Thyroid gland (tissue), 4 donors: ENCODE results near the gene OXSR1. TPM values are rescaled to one million over a fixed set of nuclear protein-coding genes. Genes with fewer than 3 reads are reported as not detected.

ENCODE experiments used
- DNase-seq, 2 donors: peaks; one replicate each; pipeline ENCODE4 v3.0.0-alpha.2; 2019
- H3K27ac ChIP-seq, 3 donors: fragments of 200-600 bp; sonication (generic); 1 replicate in 2 of 3; 2 replicates in 1 of 3; pipeline ENCODE4 v1.5.1; 2016 to 2019; ENCODE audit warnings: mild to moderate bottlenecking in 1 of 3, moderate library complexity in 1 of 3
- H3K27me3 ChIP-seq: fragments of 200-600 bp; sonication (generic); one replicate; pipeline ENCODE4 v1.5.1; 2019
- H3K36me3 ChIP-seq, 2 donors: fragments of 200-600 bp; sonication (generic); one replicate each; pipeline ENCODE4 v1.5.1; 2016 to 2019
- H3K4me1 ChIP-seq, 2 donors: fragments of 200-600 bp; sonication (generic); one replicate each; pipeline ENCODE4 v1.5.1; 2017 to 2019
- H3K4me3 ChIP-seq, 3 donors: fragments of 200-600 bp; sonication (generic); replicated peaks in 1 of 3; 1 replicate in 2 of 3; 2 replicates in 1 of 3; pipeline ENCODE4 v1.5.1; 2016; ENCODE audit warnings: mild to moderate bottlenecking in 1 of 3
- H3K9me3 ChIP-seq: fragments of 200-600 bp; sonication (generic); one replicate; pipeline ENCODE4 v1.5.1; 2017
- POLR2A ChIP-seq, 2 donors: fragments of 450-650 bp; IDR thresholded peaks; one replicate each; pipeline ENCODE4 v1.6.1; 2017; ENCODE audit warnings: antibody characterized with exemption in 2 of 2, mild to moderate bottlenecking in 2 of 2, moderate library complexity in 1 of 2
- WGBS, 2 donors: methylation state at CpG; one replicate each; pipeline ENCODE4 v1.1.5; 2017; 5-methylcytosine and 5-hydroxymethylcytosine counted together
- intact Hi-C: fragments of 100-400 bp; cut with DNase I; formaldehyde crosslinking; loops from one replicate; pipeline ENCODE4 v1.15.1; 2023
- total RNA-seq, 4 donors: library from RNA; depleted of rRNA; stranded (reverse); fragments of >200 nt; gene quantifications; one replicate each; pipeline ENCODE4 v1.2.3, GENCODE V29; 2016
- TF ChIP-seq, protein P1 (sequence below), 6 experiments: fragments of 200-600 bp in 3 of 6; fragments of 450-650 bp in 3 of 6; sonication (generic) in 3 of 6; IDR thresholded peaks; one replicate each; pipeline ENCODE4 v1.5.1; 2016 to 2019; ENCODE audit warnings: antibody characterized with exemption in 6 of 6, mild to moderate bottlenecking in 2 of 6, inconsistent platforms in 1 of 6, moderate library complexity in 1 of 6

OXSR1 gene
- total RNA-seq, 4 donors from 2014 or later: 32.0 to 40.5 (median 37.9) TPM

DNA sequence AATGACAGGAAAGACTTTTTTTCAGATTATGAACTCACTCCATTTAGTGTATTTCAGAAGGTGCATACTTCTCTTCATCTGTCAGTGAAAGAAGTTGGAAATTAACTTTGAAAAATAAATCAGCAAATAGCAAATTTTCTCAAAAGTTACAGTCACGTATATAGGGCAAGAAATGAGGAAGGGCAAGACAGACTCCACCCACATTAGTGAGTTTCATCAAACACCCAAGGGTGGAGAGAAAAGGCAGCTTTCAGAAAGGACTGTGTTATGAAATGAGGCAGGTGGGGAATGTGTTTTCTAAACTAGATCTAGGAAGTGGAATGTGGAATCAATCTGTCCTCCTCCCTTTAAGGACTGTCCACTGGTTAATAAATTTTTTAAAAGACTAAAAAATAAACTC is 103.2 kb downstream of the OXSR1 start:
- H3K27ac ChIP-seq: no peak overlapping the region
- H3K27me3 ChIP-seq: no peaks in the 10 kb centered on the region
- H3K4me1 ChIP-seq: no peaks in the 10 kb centered on the region
- no peak for DNase-seq
- H3K36me3 ChIP-seq: no peaks in the 10 kb centered on the region
- intact Hi-C loops: no loop called here
- no peaks in the 10 kb centered on the region for H3K9me3 ChIP-seq
- TF ChIP-seq POLR2A (IDR thresholded peaks at IDR 0.05): no peak
- TF ChIP-seq, protein P1, sequence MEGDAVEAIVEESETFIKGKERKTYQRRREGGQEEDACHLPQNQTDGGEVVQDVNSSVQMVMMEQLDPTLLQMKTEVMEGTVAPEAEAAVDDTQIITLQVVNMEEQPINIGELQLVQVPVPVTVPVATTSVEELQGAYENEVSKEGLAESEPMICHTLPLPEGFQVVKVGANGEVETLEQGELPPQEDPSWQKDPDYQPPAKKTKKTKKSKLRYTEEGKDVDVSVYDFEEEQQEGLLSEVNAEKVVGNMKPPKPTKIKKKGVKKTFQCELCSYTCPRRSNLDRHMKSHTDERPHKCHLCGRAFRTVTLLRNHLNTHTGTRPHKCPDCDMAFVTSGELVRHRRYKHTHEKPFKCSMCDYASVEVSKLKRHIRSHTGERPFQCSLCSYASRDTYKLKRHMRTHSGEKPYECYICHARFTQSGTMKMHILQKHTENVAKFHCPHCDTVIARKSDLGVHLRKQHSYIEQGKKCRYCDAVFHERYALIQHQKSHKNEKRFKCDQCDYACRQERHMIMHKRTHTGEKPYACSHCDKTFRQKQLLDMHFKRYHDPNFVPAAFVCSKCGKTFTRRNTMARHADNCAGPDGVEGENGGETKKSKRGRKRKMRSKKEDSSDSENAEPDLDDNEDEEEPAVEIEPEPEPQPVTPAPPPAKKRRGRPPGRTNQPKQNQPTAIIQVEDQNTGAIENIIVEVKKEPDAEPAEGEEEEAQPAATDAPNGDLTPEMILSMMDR (IDR thresholded peaks at IDR 0.05): no peak
- WGBS, 2 donors: 71 to 83% methylated on average over 1 of the region's 1 CpG
- no peak overlapping the region for H3K4me3 ChIP-seq

DNA sequence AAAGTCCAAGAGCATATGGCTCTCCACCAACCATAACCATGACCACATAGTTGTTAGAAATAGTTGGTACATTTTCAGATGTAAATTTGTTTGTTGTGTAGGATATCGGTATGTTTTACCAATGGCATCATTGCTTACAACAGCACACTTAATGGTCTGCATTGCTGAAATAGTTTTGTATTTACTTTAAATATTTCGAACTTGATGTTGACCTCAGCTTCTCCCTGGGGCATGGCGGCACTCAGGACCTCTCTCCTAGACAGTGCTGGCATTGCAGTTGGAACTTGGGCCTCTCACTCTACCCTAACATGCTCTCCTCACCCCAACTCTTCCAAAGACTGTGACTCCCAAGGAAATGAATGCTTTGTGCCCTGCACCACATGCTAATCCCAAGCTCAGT is 105.3 kb downstream of the OXSR1 start:
- Histone ChIP-seq H3K4me3 (no peak overlapping the region), H3K9me3 (no peaks in the 10 kb centered on the region), H3K27me3 (no peaks in the 10 kb centered on the region), H3K36me3 (no peaks in the 10 kb centered on the region), H3K4me1 (no peaks in the 10 kb centered on the region), H3K27ac (no peak overlapping the region)
- TF ChIP-seq, protein P1 (IDR thresholded peaks at IDR 0.05): no peak
- TF ChIP-seq POLR2A (IDR thresholded peaks at IDR 0.05): no peak
- WGBS, 2 donors: 91% methylated on average over 3 of the region's 3 CpGs
- intact Hi-C loops: no loop called here
- DNase-seq: no peak

DNA sequence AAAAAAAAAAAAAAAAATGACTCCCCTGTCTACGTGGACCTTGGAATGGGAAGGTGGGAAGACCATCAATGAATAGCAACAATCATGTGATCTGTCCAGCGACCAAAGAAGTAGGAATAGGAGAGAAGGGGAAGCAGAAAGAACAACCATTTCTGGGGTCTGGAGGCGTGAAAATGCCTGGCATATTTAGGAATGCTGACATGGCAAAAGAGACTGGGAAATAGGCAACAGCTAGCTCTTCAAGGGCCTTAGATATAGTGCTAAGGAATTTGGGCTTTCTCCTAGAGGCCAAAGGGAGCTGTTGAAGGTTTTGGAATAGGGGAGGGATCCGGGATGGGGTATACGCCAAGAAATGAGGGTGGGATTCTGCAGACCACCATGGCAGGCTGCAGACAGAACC is 106.2 kb downstream of the OXSR1 start:
- Histone ChIP-seq H3K27ac (no peak overlapping the region), H3K27me3 (no peaks in the 10 kb centered on the region), H3K4me1 (no peaks in the 10 kb centered on the region), H3K9me3 (no peaks in the 10 kb centered on the region), H3K36me3 (no peaks in the 10 kb centered on the region), H3K4me3 (no peak overlapping the region)
- intact Hi-C loops: no loop called here
- DNase-seq: no peak
- no peak for TF ChIP-seq POLR2A (IDR thresholded peaks at IDR 0.05)
- TF ChIP-seq, protein P1 (IDR thresholded peaks at IDR 0.05): no peak
- WGBS, 2 donors: 88 to 94% methylated on average over 5 of the region's 5 CpGs

DNA sequence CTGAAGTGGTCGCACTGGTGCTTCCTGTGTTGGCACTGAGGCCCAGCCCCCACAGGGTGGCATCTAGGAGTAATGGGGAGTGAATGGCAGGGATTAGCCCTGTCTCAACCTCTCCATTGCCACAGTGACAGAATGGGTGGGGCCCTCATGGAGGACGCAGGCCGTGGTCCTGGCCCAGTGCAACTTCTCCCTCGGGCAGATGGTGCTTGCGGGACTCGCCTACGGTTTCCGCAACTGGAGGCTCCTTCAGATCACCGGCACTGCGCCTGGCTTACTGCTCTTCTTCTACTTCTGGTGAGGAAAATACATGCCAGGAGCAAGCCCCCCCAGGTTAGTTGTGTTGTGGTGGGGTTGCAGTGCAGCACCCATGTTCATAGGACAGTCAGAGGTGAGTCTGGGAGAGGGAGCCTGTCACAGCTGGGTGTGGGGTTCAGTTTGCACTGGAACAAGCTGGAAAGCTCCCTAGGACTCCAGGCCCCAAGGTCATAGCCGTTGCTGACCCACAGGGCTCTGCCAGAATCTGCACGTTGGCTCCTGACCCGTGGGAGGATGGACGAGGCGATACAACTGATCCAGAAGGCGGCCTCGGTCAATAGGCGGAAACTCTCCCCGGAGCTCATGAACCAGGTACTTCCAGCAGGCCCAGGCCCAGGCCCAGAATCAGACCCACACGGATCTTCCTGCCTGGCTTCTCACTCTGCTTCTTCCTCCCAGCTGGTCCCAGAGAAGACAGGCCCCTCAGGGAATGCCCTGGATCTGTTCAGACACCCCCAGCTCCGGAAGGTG is 109.7 kb downstream of the OXSR1 start:
- H3K9me3 ChIP-seq: no peaks in the 10 kb centered on the region
- no peak overlapping the region for H3K27ac ChIP-seq
- WGBS, 2 donors: 95 to 97% methylated on average over 13 to 14 of the region's 21 CpGs
- no peaks in the 10 kb centered on the region for H3K4me1 ChIP-seq
- H3K36me3 ChIP-seq: no peaks in the 10 kb centered on the region
- intact Hi-C loops: no loop called here
- TF ChIP-seq POLR2A (IDR thresholded peaks at IDR 0.05): no peak
- TF ChIP-seq, protein P1 (IDR thresholded peaks at IDR 0.05): no peak
- H3K4me3 ChIP-seq: no peak overlapping the region
- no peaks in the 10 kb centered on the region for H3K27me3 ChIP-seq
- DNase-seq: no peak

DNA sequence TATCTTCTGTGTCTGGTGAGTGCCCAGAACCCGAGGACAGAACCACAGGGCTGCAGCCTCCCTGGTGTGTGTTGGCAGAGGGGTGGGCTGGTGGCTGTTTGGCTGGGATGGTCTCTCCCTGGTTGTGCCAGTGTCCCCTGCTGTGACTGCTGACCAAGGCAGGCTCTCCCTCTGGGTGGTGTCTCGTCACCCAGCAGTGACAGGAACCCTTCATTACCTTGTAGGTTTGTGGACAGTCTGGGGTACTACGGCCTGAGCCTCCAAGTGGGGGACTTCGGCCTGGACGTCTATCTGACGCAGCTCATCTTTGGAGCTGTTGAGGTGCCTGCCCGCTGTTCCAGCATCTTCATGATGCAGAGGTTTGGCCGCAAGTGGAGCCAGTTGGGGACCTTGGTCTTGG is 110.3 kb downstream of the OXSR1 start:
- no peak for TF ChIP-seq POLR2A (IDR thresholded peaks at IDR 0.05)
- TF ChIP-seq, protein P1 (IDR thresholded peaks at IDR 0.05): no peak
- Histone ChIP-seq H3K4me3 (no peak overlapping the region), H3K36me3 (no peaks in the 10 kb centered on the region), H3K27ac (no peak overlapping the region), H3K4me1 (no peaks in the 10 kb centered on the region), H3K9me3 (no peaks in the 10 kb centered on the region), H3K27me3 (no peaks in the 10 kb centered on the region)
- WGBS, 2 donors: 83 to 97% methylated on average over 1 to 7 of the region's 8 CpGs
- DNase-seq: no peak
- intact Hi-C loops: no loop called here
